Osteoblast (primary cell): ENCODE results near the gene OR5K4. TPM values are rescaled to one million over a fixed set of nuclear protein-coding genes. Genes with fewer than 3 reads are reported as not detected.

Experiments used
- DNase-seq: peaks from one replicate; pipeline ENCODE4 v3.0.0; 2011; ENCODE audit warnings: low spot score, mixed read lengths; ENCODE audit not compliant: insufficient read length; ENCODE audit errors: missing footprints
- H2AFZ ChIP-seq: 2 replicates; pipeline ENCODE4 v1.6.0; 2011; ENCODE audit warnings: mild to moderate bottlenecking, low read length
- H3K27ac ChIP-seq: 2 replicates; pipeline ENCODE4 v1.5.1; 2011; ENCODE audit warnings: mild to moderate bottlenecking, low read depth, low read length, moderate library complexity
- H3K27me3 ChIP-seq: 2 replicates; pipeline ENCODE4 v1.6.0; 2012; ENCODE audit warnings: mild to moderate bottlenecking, control low read depth, inconsistent platforms, low read length, moderate library complexity; ENCODE audit not compliant: insufficient read depth
- H3K36me3 ChIP-seq: 2 replicates; pipeline ENCODE4 v1.5.1; 2011; ENCODE audit warnings: mild to moderate bottlenecking, low read length, control low read depth, moderate library complexity; ENCODE audit not compliant: insufficient read depth
- H3K4me1 ChIP-seq: 2 replicates; pipeline ENCODE4 v1.5.1; 2011; ENCODE audit warnings: mild to moderate bottlenecking, low read length, control low read depth, moderate library complexity; ENCODE audit not compliant: insufficient read depth
- H3K4me2 ChIP-seq: 2 replicates; pipeline ENCODE4 v1.6.0; 2011; ENCODE audit warnings: mild to moderate bottlenecking, low read length; ENCODE audit not compliant: insufficient read depth
- H3K4me3 ChIP-seq: fragments of 200-600 bp; sonication (generic); 3 replicates; pipeline ENCODE4 v1.5.1; 2012; ENCODE audit warnings: mild to moderate bottlenecking, low read length, inconsistent platforms; ENCODE audit not compliant: insufficient read depth
- H3K79me2 ChIP-seq: 2 replicates; pipeline ENCODE4 v1.6.0; 2012; ENCODE audit warnings: mild to moderate bottlenecking, low read length, control low read depth, inconsistent platforms; ENCODE audit not compliant: insufficient read depth
- H3K9me3 ChIP-seq: 2 replicates; pipeline ENCODE4 v1.5.1; 2011; ENCODE audit warnings: low read depth, low read length, control low read depth
- H4K20me1 ChIP-seq: 2 replicates; pipeline ENCODE4 v1.6.0; 2012; ENCODE audit warnings: mild to moderate bottlenecking, low read length, control low read depth; ENCODE audit not compliant: insufficient read depth
- CTCF ChIP-seq: IDR thresholded peaks from 2 replicates; pipeline ENCODE4 v1.5.1; 2011; ENCODE audit warnings: mild to moderate bottlenecking, low read depth, low read length, moderate library complexity; ENCODE audit errors: extremely low read depth
- total RNA-seq: library from RNA; depleted of rRNA; stranded (reverse); fragments of >200 nt; gene quantifications from 2 replicates; pipeline ENCODE4 v1.2.3, GENCODE V29; 2012

Gene OR5K4
- total RNA-seq, 1 donor: not detected

GRCh38 chr3:98325055-98325454, 28.6 kb upstream of the OR5K4 start:
- Histone ChIP-seq H3K27ac (no peak overlapping the region), H4K20me1 (no peaks in the 10 kb centered on the region), H2AFZ (no peak overlapping the region), H3K9me3 (no peaks in the 10 kb centered on the region), H3K27me3 (no peaks in the 10 kb centered on the region), H3K4me2 (no peak overlapping the region), H3K36me3 (no peaks in the 10 kb centered on the region), H3K4me3 (no peak overlapping the region), H3K4me1 (no peaks in the 10 kb centered on the region), H3K79me2 (no peaks in the 10 kb centered on the region)
- TF ChIP-seq CTCF: no peak
- no peak for DNase-seq

GRCh38 chr3:98326105-98326893, 27.4 kb upstream of the OR5K4 start:
- no peaks in the 10 kb centered on the region for H3K4me1 ChIP-seq
- no peak overlapping the region for H2AFZ ChIP-seq
- no peaks in the 10 kb centered on the region for H3K79me2 ChIP-seq
- H3K27ac ChIP-seq: no peak overlapping the region
- no peak for DNase-seq
- H3K4me3 ChIP-seq: no peak overlapping the region
- H3K36me3 ChIP-seq: no peaks in the 10 kb centered on the region
- TF ChIP-seq CTCF: no peak
- H3K27me3 ChIP-seq: no peaks in the 10 kb centered on the region
- H4K20me1 ChIP-seq: no peaks in the 10 kb centered on the region
- H3K4me2 ChIP-seq: no peak overlapping the region
- H3K9me3 ChIP-seq: no peaks in the 10 kb centered on the region

- Histone ChIP-seq H3K9me3 (no peaks in the 10 kb centered on the region), H4K20me1 (no peaks in the 10 kb centered on the region), H3K36me3 (no peaks in the 10 kb centered on the region), H3K4me1 (no peaks in the 10 kb centered on the region), H3K27me3 (no peaks in the 10 kb centered on the region), H3K4me2 (no peak overlapping the region), H3K79me2 (no peaks in the 10 kb centered on the region), H2AFZ (no peak overlapping the region), H3K4me3 (no peak overlapping the region), H3K27ac (no peak overlapping the region)
- TF ChIP-seq CTCF: no peak
- no peak for DNase-seq
These were observed 26.7 kb upstream of the OR5K4 start for GRCh38 chr3:98326945-98327344.

GRCh38 chr3:98328933-98329332, 24.7 kb upstream of the OR5K4 start:
- H3K79me2 ChIP-seq: no peaks in the 10 kb centered on the region
- no peak overlapping the region for H3K4me3 ChIP-seq
- no peaks in the 10 kb centered on the region for H3K27me3 ChIP-seq
- no peak for TF ChIP-seq CTCF
- H3K4me1 ChIP-seq: no peaks in the 10 kb centered on the region
- H3K4me2 ChIP-seq: no peak overlapping the region
- no peaks in the 10 kb centered on the region for H4K20me1 ChIP-seq
- no peaks in the 10 kb centered on the region for H3K9me3 ChIP-seq
- no peak overlapping the region for H2AFZ ChIP-seq
- H3K27ac ChIP-seq: no peak overlapping the region
- no peak for DNase-seq
- H3K36me3 ChIP-seq: no peaks in the 10 kb centered on the region
